ENCODE measurements around the gene SHISAL1.

SHISAL1 gene

DNA sequence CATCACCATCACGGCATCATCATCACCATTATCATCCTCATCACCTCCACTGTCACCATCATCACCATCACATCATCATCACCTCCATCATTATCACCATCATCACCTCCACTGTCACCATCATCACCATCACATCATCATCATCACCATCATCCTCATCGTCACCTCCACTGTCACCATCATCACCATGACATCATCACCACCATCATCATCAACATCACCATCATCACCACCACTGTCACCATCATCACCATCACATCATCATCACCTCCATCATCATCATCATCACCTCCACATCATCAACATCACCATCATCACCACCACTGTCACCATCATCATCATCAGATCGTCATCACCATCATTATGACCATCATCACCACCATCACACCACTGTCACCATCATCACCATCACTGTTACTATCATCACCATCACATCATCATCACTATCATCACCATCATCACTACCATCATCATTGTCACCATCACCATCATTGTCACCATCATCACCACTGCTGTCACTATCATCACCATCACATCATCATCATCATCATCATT, 99.2 kb downstream of the SHISAL1 start:
- no peak overlapping the region for H2AFZ ChIP-seq (ENCODE audit: low read length)
- H3K9me2 ChIP-seq (replicated peaks; ENCODE audit: insufficient read depth, low read length), result no peaks in the 10 kb centered on the region
- H3K4me3 ChIP-seq (ENCODE audit: low read length), result no peak overlapping the region
- H3K9ac ChIP-seq (ENCODE audit: low read length), result no peak overlapping the region
- no peak overlapping the region for H3K4me2 ChIP-seq (ENCODE audit: low read depth, low read length)
- H3K79me2 ChIP-seq (ENCODE audit: low read length), result no peaks in the 10 kb centered on the region
- H4K20me1 ChIP-seq (ENCODE audit: insufficient read depth, low read length), result no peaks in the 10 kb centered on the region
- H3F3A ChIP-seq (ENCODE audit: insufficient read depth, low read length), result no peaks in the 10 kb centered on the region
- TF ChIP-seq, protein P1, sequence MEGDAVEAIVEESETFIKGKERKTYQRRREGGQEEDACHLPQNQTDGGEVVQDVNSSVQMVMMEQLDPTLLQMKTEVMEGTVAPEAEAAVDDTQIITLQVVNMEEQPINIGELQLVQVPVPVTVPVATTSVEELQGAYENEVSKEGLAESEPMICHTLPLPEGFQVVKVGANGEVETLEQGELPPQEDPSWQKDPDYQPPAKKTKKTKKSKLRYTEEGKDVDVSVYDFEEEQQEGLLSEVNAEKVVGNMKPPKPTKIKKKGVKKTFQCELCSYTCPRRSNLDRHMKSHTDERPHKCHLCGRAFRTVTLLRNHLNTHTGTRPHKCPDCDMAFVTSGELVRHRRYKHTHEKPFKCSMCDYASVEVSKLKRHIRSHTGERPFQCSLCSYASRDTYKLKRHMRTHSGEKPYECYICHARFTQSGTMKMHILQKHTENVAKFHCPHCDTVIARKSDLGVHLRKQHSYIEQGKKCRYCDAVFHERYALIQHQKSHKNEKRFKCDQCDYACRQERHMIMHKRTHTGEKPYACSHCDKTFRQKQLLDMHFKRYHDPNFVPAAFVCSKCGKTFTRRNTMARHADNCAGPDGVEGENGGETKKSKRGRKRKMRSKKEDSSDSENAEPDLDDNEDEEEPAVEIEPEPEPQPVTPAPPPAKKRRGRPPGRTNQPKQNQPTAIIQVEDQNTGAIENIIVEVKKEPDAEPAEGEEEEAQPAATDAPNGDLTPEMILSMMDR (IDR thresholded peaks at IDR 0.05; ENCODE audit: low read length), result no peak
- TF ChIP-seq EZH2phosphoT487 (IDR thresholded peaks at IDR 0.05; ENCODE audit: low read length), result no peak
- TF ChIP-seq EZH2 (optimal IDR thresholded peaks at IDR 0.05; ENCODE audit: low read depth, low read length), result no peak
- H3K27me3 ChIP-seq (replicated peaks; ENCODE audit: insufficient read depth, low read length), result peaks cover 38% of the 10 kb centered on the region
- no peak overlapping the region for H3K27ac ChIP-seq (ENCODE audit: low read length)
- H3K36me3 ChIP-seq (replicated peaks; ENCODE audit: insufficient read depth, low read length), result no peaks in the 10 kb centered on the region
- no peak for DNase-seq
- no peaks in the 10 kb centered on the region for H3K4me1 ChIP-seq (ENCODE audit: low read length)
- no peaks in the 10 kb centered on the region for H3K9me3 ChIP-seq (replicated peaks; ENCODE audit: insufficient read depth, low read length)

DNA sequence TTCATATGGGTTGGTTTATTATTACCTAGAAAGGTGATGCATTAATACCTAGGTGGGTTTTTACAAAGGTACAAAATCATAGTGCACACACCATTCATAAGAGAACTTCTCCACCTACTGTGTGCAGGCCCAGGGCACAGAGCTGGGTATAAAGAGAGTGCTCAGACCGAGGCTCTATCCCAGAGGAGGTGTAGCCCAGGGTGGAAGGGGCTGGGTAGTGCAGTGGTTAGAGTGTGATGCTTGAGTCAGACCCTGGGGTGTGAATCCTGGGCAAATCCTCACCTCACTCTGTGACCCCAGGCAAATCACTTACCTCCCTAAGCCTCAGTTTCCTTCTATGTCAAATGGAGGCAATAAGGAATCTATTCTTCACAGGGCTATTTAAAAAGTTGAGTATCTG, 99.8 kb downstream of the SHISAL1 start:
- H3K4me2 ChIP-seq (ENCODE audit: low read depth, low read length), result no peak overlapping the region
- H2AFZ ChIP-seq (ENCODE audit: low read length), result no peak overlapping the region
- TF ChIP-seq, protein P1 (IDR thresholded peaks at IDR 0.05; ENCODE audit: low read length), result no peak
- TF ChIP-seq EZH2 (optimal IDR thresholded peaks at IDR 0.05; ENCODE audit: low read depth, low read length) (no peak), EZH2phosphoT487 (IDR thresholded peaks at IDR 0.05; ENCODE audit: low read length) (no peak)
- H3K4me1 ChIP-seq (ENCODE audit: low read length), result no peaks in the 10 kb centered on the region
- no peaks in the 10 kb centered on the region for H3K9me2 ChIP-seq (replicated peaks; ENCODE audit: insufficient read depth, low read length)
- no peak overlapping the region for H3K27ac ChIP-seq (ENCODE audit: low read length)
- no peak for DNase-seq
- H3K79me2 ChIP-seq (ENCODE audit: low read length), result no peaks in the 10 kb centered on the region
- H3K9me3 ChIP-seq (replicated peaks; ENCODE audit: insufficient read depth, low read length), result no peaks in the 10 kb centered on the region
- H3K27me3 ChIP-seq (replicated peaks; ENCODE audit: insufficient read depth, low read length), result peaks cover 31% of the 10 kb centered on the region
- no peaks in the 10 kb centered on the region for H3F3A ChIP-seq (ENCODE audit: insufficient read depth, low read length)
- H3K4me3 ChIP-seq (ENCODE audit: low read length), result no peak overlapping the region
- H3K36me3 ChIP-seq (replicated peaks; ENCODE audit: insufficient read depth, low read length), result no peaks in the 10 kb centered on the region
- no peaks in the 10 kb centered on the region for H4K20me1 ChIP-seq (ENCODE audit: insufficient read depth, low read length)
- no peak overlapping the region for H3K9ac ChIP-seq (ENCODE audit: low read length)

DNA sequence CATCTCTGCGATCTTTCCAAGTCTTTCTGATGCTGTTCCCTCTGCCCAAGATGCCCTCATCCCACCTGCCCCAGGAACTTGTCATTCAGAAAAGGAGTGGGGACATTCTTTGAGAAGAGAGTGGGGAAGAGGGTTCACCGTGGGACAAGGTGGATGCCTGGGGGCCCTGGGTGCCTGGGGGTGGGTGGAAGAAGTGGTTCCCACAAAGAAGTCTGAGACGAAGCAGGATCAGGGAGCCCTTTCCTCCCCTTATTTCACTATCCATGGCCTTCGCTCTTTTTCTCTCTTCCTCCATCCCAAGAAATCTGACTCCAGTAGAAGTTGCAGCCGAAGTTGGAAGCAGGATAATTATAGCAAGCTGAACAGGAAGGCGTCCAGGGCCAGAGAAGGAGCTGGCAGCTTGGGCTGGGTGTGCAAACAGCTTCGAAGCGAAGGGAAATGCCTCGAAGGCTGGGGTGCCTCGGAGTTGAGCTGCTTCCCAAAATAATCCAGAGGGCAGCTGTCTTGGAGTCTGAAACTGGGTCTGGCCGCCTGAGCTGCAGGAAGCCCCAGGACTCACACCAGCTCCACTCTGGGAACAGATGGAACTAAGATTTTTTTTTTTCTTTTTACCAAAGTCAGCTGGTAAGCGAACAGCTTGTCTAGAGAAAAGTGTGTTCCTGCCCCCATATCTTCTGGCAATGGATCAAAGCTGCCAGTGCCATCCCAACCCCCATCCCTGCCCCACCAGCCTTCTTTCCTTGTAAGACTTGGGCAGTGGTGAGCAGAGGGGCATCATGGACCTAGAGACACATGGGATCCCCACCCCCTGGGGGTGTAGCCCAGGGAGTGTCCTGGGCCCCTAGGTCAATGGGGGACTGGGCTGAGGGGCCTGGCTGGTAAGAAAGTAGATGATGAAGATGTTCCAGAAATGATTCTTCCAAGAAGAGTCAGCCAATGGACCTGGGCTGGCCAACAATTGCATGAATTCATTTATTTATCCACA, 100.5 kb downstream of the SHISAL1 start:
- TF ChIP-seq EZH2 (optimal IDR thresholded peaks at IDR 0.05; ENCODE audit: low read depth, low read length) (no peak), EZH2phosphoT487 (IDR thresholded peaks at IDR 0.05; ENCODE audit: low read length) (no peak)
- TF ChIP-seq, protein P1 (IDR thresholded peaks at IDR 0.05; ENCODE audit: low read length), result no peak
- Histone ChIP-seq H3K9me3 (replicated peaks; ENCODE audit: insufficient read depth, low read length) (no peaks in the 10 kb centered on the region), H3K9me2 (replicated peaks; ENCODE audit: insufficient read depth, low read length) (no peaks in the 10 kb centered on the region), H3K4me3 (ENCODE audit: low read length) (no peak overlapping the region), H3K79me2 (ENCODE audit: low read length) (no peaks in the 10 kb centered on the region), H3K36me3 (replicated peaks; ENCODE audit: insufficient read depth, low read length) (no peaks in the 10 kb centered on the region), H4K20me1 (ENCODE audit: insufficient read depth, low read length) (no peaks in the 10 kb centered on the region), H3K9ac (ENCODE audit: low read length) (no peak overlapping the region), H3K4me2 (ENCODE audit: low read depth, low read length) (no peak overlapping the region), H3K27me3 (replicated peaks; ENCODE audit: insufficient read depth, low read length) (peaks cover 26% of the 10 kb centered on the region), H3F3A (ENCODE audit: insufficient read depth, low read length) (no peaks in the 10 kb centered on the region), H3K27ac (ENCODE audit: low read length) (no peak overlapping the region), H2AFZ (ENCODE audit: low read length) (no peak overlapping the region), H3K4me1 (ENCODE audit: low read length) (no peaks in the 10 kb centered on the region)
- DNase-seq, result no peak
